Measurements from ENCODE around the gene MT3.

The MT3 gene

DNA sequence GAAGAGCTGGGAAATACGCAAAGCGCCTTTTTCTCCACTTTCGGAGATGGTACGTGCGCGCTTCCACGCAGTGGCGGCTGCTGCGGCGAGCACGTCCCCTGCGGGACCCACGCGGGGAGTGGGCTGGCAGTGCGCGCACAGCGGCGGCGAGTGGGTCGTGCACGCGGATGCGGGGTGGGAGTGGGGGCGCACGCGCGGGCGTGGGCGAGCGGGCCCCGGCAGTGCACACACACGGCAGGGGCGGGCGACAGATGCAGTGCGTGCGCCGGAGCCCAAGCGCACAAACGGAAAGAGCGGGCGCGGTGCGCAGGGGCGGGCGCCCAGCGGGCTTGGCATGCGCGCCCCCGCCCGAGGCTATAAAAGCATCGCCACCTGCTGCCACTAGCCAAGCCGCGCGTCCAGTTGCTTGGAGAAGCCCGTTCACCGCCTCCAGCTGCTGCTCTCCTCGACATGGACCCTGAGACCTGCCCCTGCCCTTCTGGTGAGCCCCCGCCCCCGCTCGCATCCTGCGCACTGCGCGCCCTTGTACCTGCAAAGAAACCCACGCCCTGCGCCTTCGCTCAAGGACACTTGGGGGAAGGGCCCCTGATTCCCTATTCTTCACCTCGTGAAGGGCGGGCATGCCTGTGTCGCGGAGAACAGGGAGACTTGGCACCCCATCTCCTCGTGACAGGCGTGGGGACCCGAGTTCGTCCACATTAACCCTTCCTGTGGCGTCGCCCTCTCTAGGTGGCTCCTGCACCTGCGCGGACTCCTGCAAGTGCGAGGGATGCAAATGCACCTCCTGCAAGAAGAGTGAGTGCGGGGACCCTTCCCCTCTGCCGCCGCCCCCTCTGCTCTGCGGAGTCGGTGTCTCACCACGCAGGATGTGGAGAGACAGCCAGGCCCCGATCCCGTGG, at the start of gene MT3:
Gene MT3, plus strand, starts transcription at position 388 of the 899 bp plus-strand sequence. Its CDS starts 63 bp downstream, at position 451.
- Histone ChIP-seq H3K27ac (no peak within 1 kb of the TSS), H3K4me3 (ENCODE audit: low read depth in 1 of 2, low read length in 1 of 2) (no peak within 1 kb of the TSS), H3K9me3 (no peaks in the 10 kb centered on the region), H3K27me3 (peaks cover 67% of the 10 kb centered on the region), H3K4me1 (ENCODE audit: control insufficient read depth in 1 of 2, insufficient read depth in 1 of 2, low read depth in 1 of 2, low read length in 1 of 2) (peaks cover 0 to 6% of the 10 kb centered on the region in 2 experiments), H3K36me3 (no peaks in the 10 kb centered on the region)
- no peak for TF ChIP-seq CTCF (IDR thresholded peaks at IDR 0.05)

DNA sequence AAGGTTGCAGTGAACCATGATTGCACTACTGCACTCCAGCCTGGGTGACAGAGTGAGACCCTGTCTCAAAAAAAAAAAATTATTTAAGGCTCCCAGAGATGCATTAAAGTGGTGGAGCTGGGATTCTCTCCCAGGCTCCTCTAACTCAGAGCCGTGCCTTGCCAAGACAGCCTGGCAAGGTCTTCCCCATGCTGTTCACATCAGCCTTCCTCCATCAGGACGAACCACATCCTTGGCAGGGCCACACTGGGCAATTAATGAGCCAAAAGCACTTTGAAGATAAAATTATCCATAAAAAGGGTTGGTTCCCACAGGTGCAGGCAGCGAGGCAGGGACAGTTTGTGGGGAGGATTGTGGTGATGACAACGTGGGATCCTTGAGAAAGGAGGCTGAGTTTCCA, 49.7 kb upstream of the MT3 start:
- H3K36me3 ChIP-seq: no peaks in the 10 kb centered on the region
- no peaks in the 10 kb centered on the region for H3K4me1 ChIP-seq (ENCODE audit: control insufficient read depth in 1 of 2, insufficient read depth in 1 of 2, low read depth in 1 of 2, low read length in 1 of 2)
- TF ChIP-seq CTCF (IDR thresholded peaks at IDR 0.05): no peak
- no peak overlapping the region for H3K27ac ChIP-seq
- H3K4me3 ChIP-seq (ENCODE audit: low read depth in 1 of 2, low read length in 1 of 2): no peak overlapping the region
- H3K27me3 ChIP-seq: peaks cover 45% of the 10 kb centered on the region
- no peaks in the 10 kb centered on the region for H3K9me3 ChIP-seq

GRCh38 chr16:56542039-56542438, 47.3 kb upstream of the MT3 start:
- no peak for TF ChIP-seq CTCF (IDR thresholded peaks at IDR 0.05)
- H3K9me3 ChIP-seq: no peaks in the 10 kb centered on the region

DNA sequence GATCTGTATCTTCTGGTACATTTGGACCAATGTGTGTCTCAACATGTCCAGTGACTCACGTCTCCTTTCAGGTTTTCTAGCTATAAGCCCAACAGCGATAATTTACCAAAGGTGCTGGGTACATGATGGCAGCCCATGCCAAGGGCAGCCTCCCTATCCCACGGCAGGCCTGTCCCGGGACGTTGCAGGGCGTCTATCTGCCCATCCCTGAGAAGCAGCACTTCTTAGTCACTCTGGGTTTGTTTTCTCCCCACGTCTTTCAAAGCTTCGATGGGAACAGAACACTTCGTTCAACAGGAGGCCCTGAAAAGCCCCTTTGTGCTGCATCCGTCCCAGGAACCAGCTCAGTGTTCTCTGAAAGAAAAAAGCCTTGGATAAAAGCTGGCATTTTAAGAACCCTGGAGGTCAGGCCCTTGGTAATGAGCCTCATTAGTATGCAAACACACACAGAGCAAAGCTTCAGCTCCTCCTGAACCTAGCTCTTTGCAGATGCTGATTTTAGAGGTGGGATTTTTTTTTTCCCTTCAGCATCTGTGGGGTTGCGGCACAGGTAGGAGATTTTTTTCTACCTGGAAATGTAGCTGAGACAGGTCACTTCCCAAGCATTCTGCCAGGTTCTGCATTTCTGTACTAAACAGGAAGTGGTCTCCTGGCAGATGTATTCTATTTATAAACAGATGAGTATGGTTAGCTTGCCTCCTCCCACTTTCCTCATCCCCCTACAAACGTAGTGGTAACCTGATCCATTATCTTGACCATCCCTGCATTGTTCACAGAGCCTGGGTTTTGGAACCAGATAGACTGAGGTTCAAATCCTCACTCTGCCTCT, 42.0 kb upstream of the MT3 start:
- peaks cover 41% of the 10 kb centered on the region for H3K27me3 ChIP-seq
- no peaks in the 10 kb centered on the region for H3K9me3 ChIP-seq
- H3K4me1 ChIP-seq (ENCODE audit: control insufficient read depth in 1 of 2, insufficient read depth in 1 of 2, low read depth in 1 of 2, low read length in 1 of 2): no peaks in the 10 kb centered on the region
- H3K36me3 ChIP-seq: no peaks in the 10 kb centered on the region
- H3K4me3 ChIP-seq (ENCODE audit: low read depth in 1 of 2, low read length in 1 of 2): no peak overlapping the region
- H3K27ac ChIP-seq: no peak overlapping the region
- TF ChIP-seq CTCF (IDR thresholded peaks at IDR 0.05): no peak

More at GRCh38 chr16:56542039-56542438, 47.3 kb upstream of the MT3 start:
- Histone ChIP-seq H3K27me3 (peaks cover 31% of the 10 kb centered on the region), H3K36me3 (no peaks in the 10 kb centered on the region), H3K4me3 (ENCODE audit: low read depth in 1 of 2, low read length in 1 of 2) (no peak overlapping the region), H3K4me1 (ENCODE audit: control insufficient read depth in 1 of 2, insufficient read depth in 1 of 2, low read depth in 1 of 2, low read length in 1 of 2) (no peaks in the 10 kb centered on the region), H3K27ac (no peak overlapping the region)

- H3K9me3 ChIP-seq: no peaks in the 10 kb centered on the region
- H3K36me3 ChIP-seq: no peaks in the 10 kb centered on the region
- H3K27ac ChIP-seq: no peak overlapping the region
Measured at GRCh38 chr16:56547949-56548567, 41.3 kb upstream of the MT3 start.

More at GRCh38 chr16:56547949-56548567, 41.3 kb upstream of the MT3 start:
- H3K4me3 ChIP-seq (ENCODE audit: low read depth in 1 of 2, low read length in 1 of 2): no peak overlapping the region
- no peak for TF ChIP-seq CTCF (IDR thresholded peaks at IDR 0.05)
- peaks cover 41% of the 10 kb centered on the region for H3K27me3 ChIP-seq
- H3K4me1 ChIP-seq (ENCODE audit: control insufficient read depth in 1 of 2, insufficient read depth in 1 of 2, low read depth in 1 of 2, low read length in 1 of 2): no peaks in the 10 kb centered on the region
